ENCODE results near the gene LRPPRC.

Gene LRPPRC

DNA sequence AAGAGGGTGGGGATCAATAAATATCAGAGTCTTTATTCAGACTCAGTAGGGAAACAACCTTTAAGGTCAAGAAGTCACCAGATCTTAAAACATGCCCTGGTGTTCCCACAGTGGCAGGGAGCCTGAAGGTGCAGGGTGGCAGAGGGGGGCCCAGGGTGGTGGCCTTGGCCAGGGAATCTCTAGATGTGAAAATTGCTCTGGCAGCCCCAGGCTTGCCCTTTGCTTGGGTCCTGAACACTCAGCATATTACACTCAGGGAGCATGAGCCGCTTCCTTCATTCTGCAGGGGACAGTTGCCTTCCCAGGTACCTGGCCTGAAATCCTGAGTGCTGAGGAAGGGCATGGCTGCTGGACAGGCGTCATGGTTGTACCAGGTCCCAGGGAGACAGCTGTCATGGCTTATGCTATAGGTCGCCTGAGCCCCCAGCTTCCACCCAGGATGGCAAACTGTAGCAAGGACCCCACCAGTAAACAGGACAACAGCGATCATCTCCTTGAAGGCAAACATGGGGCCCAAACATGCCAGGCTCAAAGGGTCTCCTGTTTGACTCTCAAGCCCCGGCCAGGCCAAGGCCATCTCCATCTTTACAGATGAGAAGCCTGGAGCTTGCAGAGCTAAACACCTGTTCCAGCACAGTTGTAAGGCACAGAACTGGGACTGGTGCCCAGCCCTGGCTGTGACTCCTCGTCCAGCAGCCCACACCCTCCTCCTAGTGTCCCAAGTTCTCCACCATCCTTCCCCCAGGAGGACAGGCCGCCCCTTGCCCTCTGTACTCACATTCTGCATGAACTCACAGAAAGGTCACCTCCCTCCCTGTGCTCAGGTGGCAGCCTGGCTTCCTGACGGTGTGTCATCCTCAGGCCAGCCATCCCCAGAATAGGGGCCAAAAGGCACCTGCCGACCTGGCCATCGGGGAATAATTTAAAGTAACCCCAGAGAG, 142.4 kb downstream of the LRPPRC start:
- TF ChIP-seq, protein P1, sequence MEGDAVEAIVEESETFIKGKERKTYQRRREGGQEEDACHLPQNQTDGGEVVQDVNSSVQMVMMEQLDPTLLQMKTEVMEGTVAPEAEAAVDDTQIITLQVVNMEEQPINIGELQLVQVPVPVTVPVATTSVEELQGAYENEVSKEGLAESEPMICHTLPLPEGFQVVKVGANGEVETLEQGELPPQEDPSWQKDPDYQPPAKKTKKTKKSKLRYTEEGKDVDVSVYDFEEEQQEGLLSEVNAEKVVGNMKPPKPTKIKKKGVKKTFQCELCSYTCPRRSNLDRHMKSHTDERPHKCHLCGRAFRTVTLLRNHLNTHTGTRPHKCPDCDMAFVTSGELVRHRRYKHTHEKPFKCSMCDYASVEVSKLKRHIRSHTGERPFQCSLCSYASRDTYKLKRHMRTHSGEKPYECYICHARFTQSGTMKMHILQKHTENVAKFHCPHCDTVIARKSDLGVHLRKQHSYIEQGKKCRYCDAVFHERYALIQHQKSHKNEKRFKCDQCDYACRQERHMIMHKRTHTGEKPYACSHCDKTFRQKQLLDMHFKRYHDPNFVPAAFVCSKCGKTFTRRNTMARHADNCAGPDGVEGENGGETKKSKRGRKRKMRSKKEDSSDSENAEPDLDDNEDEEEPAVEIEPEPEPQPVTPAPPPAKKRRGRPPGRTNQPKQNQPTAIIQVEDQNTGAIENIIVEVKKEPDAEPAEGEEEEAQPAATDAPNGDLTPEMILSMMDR (conservative IDR thresholded peaks at IDR 0.05; ENCODE audit: low read depth, low read length) = no peak
- no peaks in the 10 kb centered on the region for H3K79me2 ChIP-seq (ENCODE audit: insufficient read depth, low read depth)
- no peaks in the 10 kb centered on the region for H3K36me3 ChIP-seq (ENCODE audit: insufficient read depth)
- H2AFZ ChIP-seq (ENCODE audit: low read depth) = no peak overlapping the region
- H4K20me1 ChIP-seq (ENCODE audit: insufficient read depth) = no peaks in the 10 kb centered on the region
- no peaks in the 10 kb centered on the region for H3K4me1 ChIP-seq (ENCODE audit: low read depth, poor library complexity, severe bottlenecking)
- peaks cover 24% of the 10 kb centered on the region; the same call in 1 of the 2 replicates for H3K27me3 ChIP-seq (ENCODE audit: insufficient read depth, low read depth)
- no peak overlapping the region for H3K9ac ChIP-seq
- H3K27ac ChIP-seq = no peak overlapping the region
- no peak overlapping the region for H3K4me2 ChIP-seq
- no peak overlapping the region for H3K4me3 ChIP-seq (IDR thresholded peaks at IDR 0.05; ENCODE audit: insufficient read depth, low read depth, low read length)

DNA sequence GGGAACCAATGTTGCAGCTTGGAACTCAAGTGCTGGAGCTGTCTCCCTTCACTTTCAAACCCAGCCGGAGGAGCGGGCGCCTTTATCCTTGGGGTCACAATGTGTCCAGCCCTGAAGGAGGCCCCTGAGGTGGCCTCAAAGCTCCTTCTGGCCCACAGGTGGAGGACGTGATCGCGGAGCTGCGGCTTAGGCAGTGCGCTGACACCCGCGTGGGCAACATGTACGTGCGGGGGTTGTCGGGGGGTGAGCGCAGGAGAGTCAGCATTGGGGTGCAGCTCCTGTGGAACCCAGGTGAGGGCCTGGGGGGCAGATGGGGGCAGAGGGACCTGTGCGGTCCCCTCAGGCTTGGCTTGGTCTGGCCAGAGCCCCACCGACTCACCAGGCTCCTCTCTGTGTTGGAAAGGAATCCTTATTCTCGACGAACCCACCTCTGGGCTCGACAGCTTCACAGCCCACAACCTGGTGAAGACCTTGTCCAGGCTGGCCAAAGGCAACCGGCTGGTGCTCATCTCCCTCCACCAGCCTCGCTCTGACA, 143.5 kb downstream of the LRPPRC start:
- TF ChIP-seq, protein P1 (conservative IDR thresholded peaks at IDR 0.05; ENCODE audit: low read depth, low read length) = no peak
- H3K9ac ChIP-seq = no peak overlapping the region
- H3K36me3 ChIP-seq (ENCODE audit: insufficient read depth) = no peaks in the 10 kb centered on the region
- no peaks in the 10 kb centered on the region for H3K4me1 ChIP-seq (ENCODE audit: low read depth, poor library complexity, severe bottlenecking)
- no peaks in the 10 kb centered on the region for H4K20me1 ChIP-seq (ENCODE audit: insufficient read depth)
- H3K27me3 ChIP-seq (ENCODE audit: insufficient read depth, low read depth) = peaks cover 14% of the 10 kb centered on the region; the same call in 1 of the 2 replicates
- H3K4me3 ChIP-seq (IDR thresholded peaks at IDR 0.05; ENCODE audit: insufficient read depth, low read depth, low read length) = no peak overlapping the region
- no peak overlapping the region for H3K27ac ChIP-seq
- H3K79me2 ChIP-seq (ENCODE audit: insufficient read depth, low read depth) = no peaks in the 10 kb centered on the region
- H3K4me2 ChIP-seq = no peak overlapping the region
- H2AFZ ChIP-seq (ENCODE audit: low read depth) = no peak overlapping the region

DNA sequence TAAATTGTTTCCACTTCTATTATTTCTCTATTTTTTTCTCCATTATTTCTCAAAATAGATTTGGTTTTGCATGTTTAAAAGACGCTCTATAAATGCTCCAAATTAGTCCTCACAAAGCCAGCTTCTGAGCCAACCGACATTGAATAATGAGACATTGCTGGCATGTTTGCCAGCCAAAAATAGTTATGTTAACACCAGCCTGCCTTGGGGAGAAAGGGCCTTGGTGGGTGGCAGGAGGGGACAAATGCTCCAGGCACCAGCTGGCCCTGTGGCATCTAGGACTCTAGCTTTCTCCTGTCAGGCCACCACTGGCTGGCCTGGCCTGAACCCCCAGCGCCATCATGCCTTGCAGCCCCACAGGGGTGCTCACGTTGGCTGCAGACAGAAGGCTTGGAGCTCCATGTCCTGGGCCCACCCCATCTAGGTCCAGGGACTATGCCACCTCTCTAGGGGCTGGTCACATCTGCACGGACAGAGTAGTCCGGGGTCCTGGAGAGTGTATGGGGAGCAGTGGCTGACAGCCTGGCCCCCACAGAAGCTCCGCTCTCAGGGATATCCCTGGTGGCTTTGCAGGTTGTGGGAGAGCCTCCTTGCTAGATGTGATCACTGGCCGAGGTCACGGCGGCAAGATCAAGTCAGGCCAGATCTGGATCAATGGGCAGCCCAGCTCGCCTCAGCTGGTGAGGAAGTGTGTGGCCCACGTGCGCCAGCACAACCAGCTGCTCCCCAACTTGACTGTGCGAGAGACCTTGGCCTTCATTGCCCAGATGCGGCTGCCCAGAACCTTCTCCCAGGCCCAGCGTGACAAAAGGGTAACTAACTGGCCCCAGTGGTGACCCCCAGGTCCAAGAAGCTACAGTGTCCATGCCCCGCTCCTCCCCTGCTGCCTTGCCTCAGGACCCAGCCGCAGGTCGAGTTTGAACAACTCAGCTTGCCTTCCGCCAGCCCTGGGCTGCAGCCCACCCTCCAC, 144.5 kb downstream of the LRPPRC start:
- Histone ChIP-seq H3K27me3 (ENCODE audit: insufficient read depth, low read depth) (peaks cover 8% of the 10 kb centered on the region; the same call in 1 of the 2 replicates), H4K20me1 (ENCODE audit: insufficient read depth) (no peaks in the 10 kb centered on the region), H3K9ac (no peak overlapping the region), H3K27ac (no peak overlapping the region), H3K4me1 (ENCODE audit: low read depth, poor library complexity, severe bottlenecking) (no peaks in the 10 kb centered on the region), H3K36me3 (ENCODE audit: insufficient read depth) (no peaks in the 10 kb centered on the region), H3K4me2 (no peak overlapping the region), H3K4me3 (IDR thresholded peaks at IDR 0.05; ENCODE audit: insufficient read depth, low read depth, low read length) (no peak overlapping the region), H3K79me2 (ENCODE audit: insufficient read depth, low read depth) (no peaks in the 10 kb centered on the region), H2AFZ (ENCODE audit: low read depth) (no peak overlapping the region)
- TF ChIP-seq, protein P1 (conservative IDR thresholded peaks at IDR 0.05; ENCODE audit: low read depth, low read length) = no peak

DNA sequence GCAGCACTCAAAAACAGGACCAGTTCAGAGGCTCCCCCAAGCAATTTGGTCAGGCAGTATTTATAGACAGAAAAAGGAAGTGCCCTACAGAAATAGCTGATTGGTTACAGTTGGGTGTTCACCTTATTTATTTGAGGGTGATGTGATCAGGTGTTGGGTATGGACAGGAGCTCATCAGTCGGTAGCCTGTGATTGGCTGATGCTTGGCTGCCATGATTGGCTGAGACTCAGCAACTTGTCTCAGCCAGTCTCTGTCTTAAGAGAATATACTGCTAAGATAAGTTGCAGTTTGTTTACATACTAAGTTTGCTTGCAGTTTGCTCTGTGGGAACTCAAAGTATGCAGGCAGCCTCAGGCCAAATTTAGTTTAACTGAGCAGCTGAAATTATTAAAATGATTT, 147.6 kb downstream of the LRPPRC start:
- Histone ChIP-seq H3K4me1 (ENCODE audit: low read depth, poor library complexity, severe bottlenecking) (no peaks in the 10 kb centered on the region), H3K27me3 (ENCODE audit: insufficient read depth, low read depth) (no peaks in the 10 kb centered on the region), H3K4me3 (IDR thresholded peaks at IDR 0.05; ENCODE audit: insufficient read depth, low read depth, low read length) (no peak overlapping the region), H3K9ac (no peak overlapping the region), H2AFZ (ENCODE audit: low read depth) (no peak overlapping the region), H4K20me1 (ENCODE audit: insufficient read depth) (no peaks in the 10 kb centered on the region), H3K27ac (no peak overlapping the region), H3K36me3 (ENCODE audit: insufficient read depth) (no peaks in the 10 kb centered on the region), H3K4me2 (no peak overlapping the region), H3K79me2 (ENCODE audit: insufficient read depth, low read depth) (no peaks in the 10 kb centered on the region)
- TF ChIP-seq, protein P1 (conservative IDR thresholded peaks at IDR 0.05; ENCODE audit: low read depth, low read length) = no peak

All from KMS-11 (cell line).